ENCODE results near the gene FAF1.
A peak's percentile ranks its signal among the peaks of the same experiment; 100 is the strongest.

- TF ChIP-seq EZH2 (IDR thresholded peaks at IDR 0.05; ENCODE audit: low read length, unreplicated experiment) (no peak), CTCF (conservative IDR thresholded peaks at IDR 0.05; ENCODE audit: low read depth, low read length) (peak; percentile 100), EZH2phosphoT487 (IDR thresholded peaks at IDR 0.05; ENCODE audit: borderline replicate concordance, low read length) (no peak)
Observed at GRCh38 chr1:50873458-50874187, 86.4 kb downstream of the FAF1 start.

All from PC-3 (cell line).